Daoy (cell line): Measurements from ENCODE around the gene AADAT. TPM values are rescaled to one million over a fixed set of nuclear protein-coding genes. Genes with fewer than 3 reads are reported as not detected.

Experiments used
- DNase-seq: peaks from one replicate; pipeline ENCODE4 v3.0.0-alpha.2; 2015; ENCODE audit warnings: low read depth
- total RNA-seq: library from RNA; depleted of rRNA; stranded (reverse); fragments of >200 nt; shearing (Covaris generic); gene quantifications from 2 replicates; pipeline ENCODE4 v1.2.3, GENCODE V29; 2014; rRNA removed

The AADAT gene
- total RNA-seq, 1 experiment from 2014 or later: 2.5 TPM

DNA sequence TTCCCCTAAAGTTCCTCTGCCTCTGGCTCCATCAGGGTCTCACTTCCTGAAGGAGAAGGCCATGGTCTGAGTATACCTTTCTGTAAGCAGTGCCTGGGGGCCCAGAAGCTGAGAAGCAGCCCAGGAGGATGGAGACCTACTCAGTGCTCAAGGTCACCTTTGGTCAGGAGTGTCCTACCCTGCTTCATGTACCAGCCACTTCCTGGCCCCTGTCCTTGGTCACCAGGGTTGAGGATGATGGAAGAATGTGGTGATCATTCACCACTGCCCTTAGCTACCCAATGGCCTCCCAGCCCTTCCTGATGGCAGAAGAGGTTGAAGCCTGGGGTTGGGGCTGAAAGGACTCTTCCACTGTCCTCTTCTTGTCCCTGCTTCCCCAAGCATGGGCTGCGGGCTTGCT is 54.5 kb downstream of the AADAT start:
- DNase-seq: no peak

DNA sequence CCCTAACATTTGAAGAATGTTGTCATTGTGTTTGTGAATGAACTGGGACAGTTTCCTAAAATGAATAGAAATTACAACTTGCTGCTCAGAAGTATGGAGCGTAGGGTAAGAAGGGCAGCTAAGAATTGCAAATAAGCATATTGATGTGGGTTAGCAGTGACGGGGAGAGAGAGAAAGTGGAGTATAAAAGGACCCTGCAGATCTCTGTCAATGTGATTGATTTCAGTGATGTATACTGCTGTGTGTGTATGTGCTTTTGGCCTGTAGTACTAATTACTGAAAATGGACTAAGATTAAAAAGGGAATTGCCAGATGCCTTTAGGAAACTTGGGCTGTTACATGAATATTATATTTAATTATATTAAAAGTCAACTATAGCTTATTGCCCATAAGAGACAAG is 55.8 kb downstream of the AADAT start:
- no peak for DNase-seq

GRCh38 chr4:170030121-170030520 is 59.6 kb downstream of the AADAT start:
- DNase-seq: no peak

GRCh38 chr4:170027181-170027829 is 62.5 kb downstream of the AADAT start:
- DNase-seq: peak; percentile 84

- DNase-seq: peak; percentile 84
These were observed 63.3 kb downstream of the AADAT start, which contains the start of gene MFAP3L for GRCh38 chr4:170026253-170027021. Gene MFAP3L (minus strand): TSS chr4:170026395. CDS start chr4:170005877, 20,518 bp downstream.

DNA sequence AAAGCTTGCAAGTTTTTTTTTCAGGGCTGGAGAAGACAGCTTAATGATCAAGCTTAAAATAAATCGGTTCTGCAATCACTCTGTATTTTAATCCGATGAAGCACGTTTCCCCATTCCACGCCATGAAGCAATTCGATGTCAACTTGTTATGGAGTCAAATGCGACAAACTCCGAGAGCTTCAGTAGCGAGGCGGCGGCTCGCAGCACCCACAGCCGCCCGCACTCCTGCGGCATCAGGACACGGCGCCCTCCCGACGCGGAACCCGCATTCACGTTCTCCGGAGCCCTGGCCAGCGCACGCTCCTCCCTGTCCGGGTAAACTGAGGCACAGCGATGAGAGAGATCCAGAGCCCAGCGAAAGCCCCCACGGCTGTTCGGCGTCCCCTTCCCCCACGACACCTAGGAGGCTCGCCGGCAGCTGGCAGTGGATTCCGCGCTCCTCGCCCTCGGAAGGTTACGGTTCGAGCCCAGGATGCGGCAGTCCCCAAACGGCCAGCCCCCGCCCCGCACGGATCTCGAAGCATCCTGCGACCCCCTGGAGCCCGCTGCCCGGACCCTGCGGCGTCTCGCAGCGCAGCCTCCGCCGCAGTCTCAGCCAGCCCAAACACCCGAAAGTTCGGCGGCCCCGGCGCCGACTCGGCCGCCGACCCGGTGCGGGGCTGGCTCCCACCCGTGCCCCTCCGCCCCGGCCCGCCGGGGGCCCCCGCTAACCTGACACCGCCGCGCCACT is 64.1 kb downstream of the AADAT start:
- DNase-seq: no peak

- no peak for DNase-seq
These were observed 67.5 kb downstream of the AADAT start for GRCh38 chr4:170022211-170022610.

DNA sequence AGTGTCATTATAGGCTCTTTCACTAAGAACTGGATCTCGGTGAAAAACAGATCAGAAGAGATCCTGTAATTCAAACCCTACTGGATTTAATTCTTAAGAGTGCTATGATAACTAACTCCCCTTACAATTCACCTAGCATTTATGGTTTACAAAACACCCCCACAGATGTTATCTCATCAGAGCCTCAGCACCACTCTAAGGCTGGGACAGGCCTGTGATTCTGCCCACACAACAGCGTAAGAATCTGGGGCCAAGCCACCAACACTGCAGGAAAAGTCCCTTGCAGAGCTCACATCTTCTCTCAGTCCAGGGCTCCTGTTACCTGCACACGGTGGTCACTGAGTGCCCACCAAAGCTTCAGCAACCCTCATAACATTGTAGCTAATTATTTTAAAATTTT is 72.5 kb downstream of the AADAT start:
- DNase-seq: no peak

GRCh38 chr4:170015285-170015684 is 74.5 kb downstream of the AADAT start:
- DNase-seq: no peak

- DNase-seq: peak; percentile 26
These were observed 75.3 kb downstream of the AADAT start for GRCh38 chr4:170014359-170015011.

GRCh38 chr4:170012629-170012958 is 77.2 kb downstream of the AADAT start:
- no peak for DNase-seq

- no peak for DNase-seq
These were observed 77.7 kb downstream of the AADAT start for GRCh38 chr4:170011921-170012628.

Other genes with a start within 250 kb of the AADAT start
- gene MFAP3L, start 63.6 kb downstream of the AADAT start, total RNA-seq: 1.5 and 2.7 TPM in 2 replicates